Epithelial cell of proximal tubule (primary cell): ENCODE results near the gene NETO2. TPM values are rescaled to one million over a fixed set of nuclear protein-coding genes. Genes with fewer than 3 reads are reported as not detected.
"Not testable (repeated sequence)": the region's sequence is repeated elsewhere in the genome, so short reads cannot be mapped to it uniquely, and the experiment has no call there.

Experiments used
- DNase-seq: peaks from one replicate; pipeline ENCODE4 v3.0.0-alpha.2; 2011; ENCODE audit warnings: low read depth
- H3K4me3 ChIP-seq: 2 replicates; pipeline ENCODE4 v1.5.1; 2011; ENCODE audit warnings: low read depth, mild to moderate bottlenecking, low read length
- total RNA-seq: library from RNA; depleted of rRNA; stranded (reverse); fragments of >200 nt; gene quantifications from 2 replicates; pipeline ENCODE4 v1.2.3, GENCODE V29; 2015
- TF ChIP-seq, protein P1 (sequence below): conservative IDR thresholded peaks from 2 replicates; pipeline ENCODE4 v1.5.1; 2012; ENCODE audit warnings: low read depth, mild to moderate bottlenecking, low read length

NETO2 gene
- total RNA-seq, 1 donor from 2014 or later: 41.2 TPM

DNA sequence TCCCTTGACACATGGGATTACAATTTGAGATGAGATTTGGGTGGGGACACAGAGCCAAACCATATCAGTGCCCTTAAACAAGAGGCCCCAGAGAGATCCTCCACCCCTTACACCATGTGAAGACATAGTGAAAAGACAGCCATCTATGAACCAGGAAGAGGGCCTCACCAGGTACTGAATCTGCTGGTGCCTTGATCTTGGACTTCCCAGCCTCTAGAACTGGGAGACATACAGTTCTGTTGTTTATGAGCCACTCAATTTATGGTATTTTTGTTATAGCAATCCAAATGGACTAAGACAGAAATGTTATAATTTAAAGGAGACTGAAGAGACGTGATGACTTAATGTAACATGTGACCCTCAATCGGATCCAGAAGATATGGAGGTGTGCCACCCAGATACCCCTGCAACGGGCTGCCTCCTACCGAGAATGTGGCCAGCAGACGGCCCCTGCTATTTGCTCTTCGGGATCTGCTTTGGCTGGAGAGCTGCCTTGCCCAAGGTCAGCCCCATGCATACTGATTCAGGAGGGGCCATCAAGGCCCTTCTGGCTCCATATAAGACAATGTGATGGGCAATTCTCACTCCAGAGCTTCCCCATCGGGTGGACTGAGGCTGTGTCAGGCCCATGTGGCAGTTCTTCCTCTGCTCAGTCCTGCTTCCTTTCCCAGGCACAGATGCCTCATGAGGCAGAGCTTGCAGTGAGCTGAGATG, 80.6 kb downstream of the NETO2 start:
- no peak overlapping the region for H3K4me3 ChIP-seq
- TF ChIP-seq, protein P1, sequence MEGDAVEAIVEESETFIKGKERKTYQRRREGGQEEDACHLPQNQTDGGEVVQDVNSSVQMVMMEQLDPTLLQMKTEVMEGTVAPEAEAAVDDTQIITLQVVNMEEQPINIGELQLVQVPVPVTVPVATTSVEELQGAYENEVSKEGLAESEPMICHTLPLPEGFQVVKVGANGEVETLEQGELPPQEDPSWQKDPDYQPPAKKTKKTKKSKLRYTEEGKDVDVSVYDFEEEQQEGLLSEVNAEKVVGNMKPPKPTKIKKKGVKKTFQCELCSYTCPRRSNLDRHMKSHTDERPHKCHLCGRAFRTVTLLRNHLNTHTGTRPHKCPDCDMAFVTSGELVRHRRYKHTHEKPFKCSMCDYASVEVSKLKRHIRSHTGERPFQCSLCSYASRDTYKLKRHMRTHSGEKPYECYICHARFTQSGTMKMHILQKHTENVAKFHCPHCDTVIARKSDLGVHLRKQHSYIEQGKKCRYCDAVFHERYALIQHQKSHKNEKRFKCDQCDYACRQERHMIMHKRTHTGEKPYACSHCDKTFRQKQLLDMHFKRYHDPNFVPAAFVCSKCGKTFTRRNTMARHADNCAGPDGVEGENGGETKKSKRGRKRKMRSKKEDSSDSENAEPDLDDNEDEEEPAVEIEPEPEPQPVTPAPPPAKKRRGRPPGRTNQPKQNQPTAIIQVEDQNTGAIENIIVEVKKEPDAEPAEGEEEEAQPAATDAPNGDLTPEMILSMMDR: no peak
- no peak for DNase-seq

DNA sequence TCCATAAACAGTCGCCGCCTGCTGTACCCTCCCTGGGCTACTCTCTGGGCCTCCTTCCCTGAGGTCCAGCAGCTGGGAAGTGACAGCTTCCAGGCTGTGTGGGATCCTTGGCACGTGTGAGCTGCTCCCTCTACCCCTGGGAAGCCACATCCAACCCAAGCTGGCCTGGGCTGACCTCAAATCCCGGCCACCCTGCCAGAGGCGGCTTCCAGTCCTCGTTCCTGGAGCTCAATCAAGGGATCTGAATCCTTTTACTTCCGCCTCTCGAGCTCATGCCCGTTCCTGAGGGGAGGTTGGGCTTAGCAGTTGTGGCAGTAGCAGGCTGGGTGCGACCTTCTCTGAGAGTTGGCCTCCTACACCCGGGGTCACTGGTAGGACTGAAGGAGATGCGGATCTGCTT, 82.5 kb downstream of the NETO2 start:
- TF ChIP-seq, protein P1: no peak
- no peak overlapping the region for H3K4me3 ChIP-seq
- no peak for DNase-seq

DNA sequence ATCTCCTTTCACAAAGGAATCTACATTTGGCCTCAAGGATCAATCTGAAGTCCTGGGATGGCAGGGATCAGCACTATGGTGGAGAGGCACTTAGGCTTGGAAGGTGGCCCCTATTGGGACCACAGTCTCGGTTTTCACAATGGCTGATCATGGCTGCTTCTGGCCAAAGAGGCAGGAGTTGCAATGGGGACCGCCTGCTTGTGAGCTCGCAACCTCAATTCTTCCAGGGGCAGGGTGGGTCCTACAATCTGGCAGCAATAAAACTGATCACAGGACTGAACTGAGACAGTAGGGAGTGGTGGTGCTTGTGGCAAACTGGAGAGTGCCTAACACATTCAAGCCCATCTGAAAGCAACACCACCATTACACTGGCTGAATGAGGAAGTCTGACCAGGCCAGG, 83.1 kb downstream of the NETO2 start:
- TF ChIP-seq, protein P1: no peak
- no peak overlapping the region for H3K4me3 ChIP-seq

DNA sequence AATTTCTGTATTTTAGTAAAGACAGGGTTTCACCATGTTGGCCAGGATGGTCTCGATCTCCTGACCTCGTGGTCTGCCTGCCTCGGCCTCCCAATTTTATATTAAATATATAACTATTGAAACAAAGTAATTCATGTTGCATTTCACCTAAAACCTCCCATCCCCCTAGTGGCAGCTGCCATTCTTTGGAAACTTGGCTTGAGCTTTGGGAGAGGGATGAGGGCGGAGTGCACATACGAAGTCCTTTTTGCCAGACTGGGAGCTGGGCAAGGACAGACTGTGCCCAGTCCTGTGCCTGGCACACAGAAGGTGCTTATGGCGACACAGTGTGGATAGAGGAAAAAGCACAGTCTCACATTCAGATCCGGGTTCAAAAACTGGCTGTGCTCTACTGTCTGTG, 83.8 kb downstream of the NETO2 start:
- TF ChIP-seq, protein P1: no peak
- no peak for DNase-seq
- no peak overlapping the region for H3K4me3 ChIP-seq

More for the DNA sequence above, 83.1 kb downstream of the NETO2 start:
- DNase-seq: no peak

DNA sequence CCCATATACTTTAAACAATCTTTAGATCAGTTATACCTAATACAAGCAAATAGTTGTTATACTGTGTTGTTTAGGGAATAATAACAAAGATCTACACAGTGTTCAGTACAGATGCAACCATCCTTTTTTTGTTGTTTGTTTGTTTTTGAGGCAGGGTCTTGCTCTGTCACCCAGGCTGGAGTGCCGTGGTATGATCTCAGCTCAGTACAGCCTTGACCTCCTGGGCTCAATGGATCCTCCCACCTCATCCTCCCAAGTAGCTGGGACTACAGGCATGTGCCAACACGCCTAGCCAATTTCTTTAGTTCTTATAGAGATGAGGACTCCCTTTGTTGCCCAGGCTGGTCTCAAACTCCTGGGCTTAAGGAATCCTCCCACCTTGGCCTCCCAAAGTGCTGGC, 84.6 kb downstream of the NETO2 start:
- not testable (repeated sequence) for H3K4me3 ChIP-seq, DNase-seq

DNA sequence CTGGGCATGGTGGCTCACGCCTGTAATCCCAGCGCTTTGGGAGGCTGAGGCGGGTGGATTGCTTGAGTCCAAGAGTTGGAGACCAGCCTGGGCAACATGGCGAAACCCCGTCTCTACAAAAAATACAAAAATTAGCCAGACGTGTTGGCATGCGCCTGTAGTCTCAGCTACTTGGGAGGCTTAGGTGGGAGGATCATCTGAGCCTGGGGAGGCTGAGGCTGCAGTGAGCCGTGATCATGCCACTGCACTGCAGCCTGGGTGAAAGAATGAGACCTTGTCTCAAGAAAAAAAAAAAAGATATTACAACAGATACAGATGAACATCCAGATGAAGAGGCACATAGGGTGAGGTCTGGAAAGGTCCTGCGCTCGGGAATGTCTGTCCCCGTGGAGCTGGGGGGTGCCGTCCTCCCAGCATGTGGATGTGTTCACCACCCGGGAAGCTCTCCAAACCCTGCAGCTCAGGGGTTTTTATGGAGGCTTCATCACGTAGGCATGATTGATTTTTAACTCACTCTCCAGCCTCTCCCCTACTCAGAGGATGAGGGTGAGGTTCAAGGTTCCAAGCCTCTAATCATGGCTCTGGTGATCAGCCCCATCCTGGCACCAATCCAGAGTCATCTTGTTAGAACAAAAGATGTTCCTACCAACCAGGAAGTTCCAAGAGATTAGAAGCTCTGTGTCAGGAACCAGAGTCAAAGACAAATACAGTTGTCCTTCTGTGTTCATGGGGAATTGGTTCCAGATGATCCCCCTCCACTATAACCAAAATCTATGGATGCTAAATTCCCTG, 85.3 kb downstream of the NETO2 start:
- TF ChIP-seq, protein P1: no peak
- DNase-seq: no peak

DNA sequence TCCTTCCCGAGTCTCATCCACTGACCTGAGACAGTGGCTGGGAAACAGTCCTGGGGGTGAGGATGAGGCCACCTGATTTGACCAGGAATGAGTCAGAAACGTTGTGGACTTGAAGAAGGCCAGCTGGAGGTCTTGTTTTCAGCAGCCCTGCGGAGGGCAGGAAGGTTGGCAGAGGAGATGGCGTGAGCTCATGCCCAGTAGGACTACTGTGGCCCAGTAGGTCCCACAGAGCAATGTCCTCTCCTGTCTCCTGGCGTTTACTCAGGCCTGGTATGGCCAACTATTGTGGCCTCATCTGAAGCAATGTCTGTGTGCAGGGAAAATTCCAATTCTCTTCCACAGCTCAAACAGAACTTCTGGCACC, 86.1 kb downstream of the NETO2 start:
- TF ChIP-seq, protein P1: no peak
- no peak for DNase-seq
- H3K4me3 ChIP-seq: no peak overlapping the region

More for the DNA sequence above, 85.3 kb downstream of the NETO2 start:
- no peak overlapping the region for H3K4me3 ChIP-seq
